ENCODE data around the gene DICER1.

GRCh38 chr14:95049952-95050351, 107.4 kb downstream of the DICER1 start:
- TF ChIP-seq CTCF (IDR thresholded peaks at IDR 0.05): no peak
- TF ChIP-seq ZFX (IDR thresholded peaks at IDR 0.05; ENCODE audit: borderline replicate concordance): no peak
